IMR-90 (cell line): ENCODE data around the gene KLK13. TPM values are rescaled to one million over a fixed set of nuclear protein-coding genes. Genes with fewer than 3 reads are reported as not detected.

Source experiments
- polyA plus RNA-seq, 3 experiments: library from polyadenylated mRNA; depleted of rRNA; stranded (reverse); fragments of >200 nt; gene quantifications; 2 replicates each; pipeline ENCODE4 v1.2.3, GENCODE V29; 2012; ENCODE audit warnings: low replicate concordance in 1 of 3
- total RNA-seq: library from RNA; depleted of rRNA; stranded (reverse); fragments of >200 nt; gene quantifications from 2 replicates; pipeline ENCODE4 v1.2.3, GENCODE V29; 2012; rRNA removed

The KLK13 gene
- total and polyA plus RNA-seq, 2 of the 4 experiments (the other 2 are of a cell fraction), result not detected

Other genes with a start within 250 kb of the KLK13 start
- gene KLK1, start 241.3 kb downstream of the KLK13 start, total RNA-seq, result not detected in 2 replicates
- not detected in 2 replicates for gene KLK1, start 241.3 kb downstream of the KLK13 start, polyA plus RNA-seq (2012; rRNA removed)
- gene KLK15, start 231.5 kb downstream of the KLK13 start, total RNA-seq, result not detected in 2 replicates
- gene KLK15, start 231.5 kb downstream of the KLK13 start, polyA plus RNA-seq (2012; rRNA removed), result not detected in 2 replicates
- gene KLK3, start 210.2 kb downstream of the KLK13 start, total RNA-seq, result not detected in 2 replicates
- gene KLK3, start 210.2 kb downstream of the KLK13 start, polyA plus RNA-seq (2012; rRNA removed), result not detected in 2 replicates
- gene KLK2, start 191.7 kb downstream of the KLK13 start, total RNA-seq, result not detected in 2 replicates
- not detected in 2 replicates for gene KLK2, start 191.7 kb downstream of the KLK13 start, polyA plus RNA-seq (2012; rRNA removed)
- not detected in 2 replicates for gene KLK4, start 153.7 kb downstream of the KLK13 start, total RNA-seq
- not detected in 2 replicates for gene KLK4, start 153.7 kb downstream of the KLK13 start, polyA plus RNA-seq (2012; rRNA removed)
- not detected in 2 replicates for gene KLK5, start 112.1 kb downstream of the KLK13 start, total RNA-seq
- not detected in 2 replicates for gene KLK5, start 112.1 kb downstream of the KLK13 start, polyA plus RNA-seq (2012; rRNA removed)
- not detected in 2 replicates for gene KLK6, start 95.5 kb downstream of the KLK13 start, total RNA-seq
- not detected in 2 replicates for gene KLK6, start 95.5 kb downstream of the KLK13 start, polyA plus RNA-seq (2012; rRNA removed)
- not detected in 2 replicates for gene KLK7, start 81.2 kb downstream of the KLK13 start, total RNA-seq
- gene KLK7, start 81.2 kb downstream of the KLK13 start, polyA plus RNA-seq (2012; rRNA removed), result not detected in 2 replicates
- not detected in 2 replicates for gene KLK8, start 63.5 kb downstream of the KLK13 start, total RNA-seq
- not detected in 2 replicates for gene KLK8, start 63.5 kb downstream of the KLK13 start, polyA plus RNA-seq (2012; rRNA removed)
- not detected in 2 replicates for gene KLK10, start 45.4 kb downstream of the KLK13 start, total RNA-seq
- not detected in 2 replicates for gene KLK10, start 45.4 kb downstream of the KLK13 start, polyA plus RNA-seq (2012; rRNA removed)
- not detected in 2 replicates for gene KLK11, start 38.5 kb downstream of the KLK13 start, total RNA-seq
- not detected in 2 replicates for gene KLK11, start 38.5 kb downstream of the KLK13 start, polyA plus RNA-seq (2012; rRNA removed)
- not detected in 2 replicates for gene KLK12, start 30.1 kb downstream of the KLK13 start, total RNA-seq
- not detected in 2 replicates for gene KLK12, start 30.1 kb downstream of the KLK13 start, polyA plus RNA-seq (2012; rRNA removed)
- gene KLK14, start 17.8 kb upstream of the KLK13 start, total RNA-seq, result not detected in 2 replicates
- not detected in 2 replicates for gene KLK14, start 17.8 kb upstream of the KLK13 start, polyA plus RNA-seq (2012; rRNA removed)
- 2.0 and 2.2 TPM in 2 replicates for gene CTU1, start 43.3 kb upstream of the KLK13 start, total RNA-seq
- gene CTU1, start 43.3 kb upstream of the KLK13 start, polyA plus RNA-seq (2012; rRNA removed), result 3.3 and 6.4 TPM in 2 replicates
- not detected in 2 replicates for gene SIGLEC9, start 59.8 kb upstream of the KLK13 start, total RNA-seq
- gene SIGLEC9, start 59.8 kb upstream of the KLK13 start, polyA plus RNA-seq (2012; rRNA removed), result 0.03 TPM in 1 of 2 replicates, not detected in the other
- not detected in 2 replicates for gene SIGLEC7, start 77.2 kb upstream of the KLK13 start, total RNA-seq
- not detected in 2 replicates for gene SIGLEC7, start 77.2 kb upstream of the KLK13 start, polyA plus RNA-seq (2012; rRNA removed)
- not detected in 2 replicates for gene CD33, start 160.0 kb upstream of the KLK13 start, total RNA-seq
- gene CD33, start 160.0 kb upstream of the KLK13 start, polyA plus RNA-seq (2012; rRNA removed), result not detected in 2 replicates
- not detected in 2 replicates for gene SIGLECL1, start 186.0 kb upstream of the KLK13 start, total RNA-seq
- gene SIGLECL1, start 186.0 kb upstream of the KLK13 start, polyA plus RNA-seq (2012; rRNA removed), result not detected in 2 replicates
- gene IGLON5, start 246.6 kb upstream of the KLK13 start, total RNA-seq, result not detected in 2 replicates
- gene IGLON5, start 246.6 kb upstream of the KLK13 start, polyA plus RNA-seq (2012; rRNA removed), result not detected in 2 replicates